HEK293 (cell line): Measurements from ENCODE around the gene PRKAR2B.

Source experiments
- KLF16 ChIP-seq: fragments of 450-650 bp; formaldehyde crosslinking; IDR thresholded peaks from 2 replicates; pipeline ENCODE4 v1.5.1; 2017; ENCODE audit warnings: missing biosample characterization, missing genetic modification characterization
- ZBTB8A ChIP-seq: fragments of 450-650 bp; formaldehyde crosslinking; IDR thresholded peaks from 2 replicates; pipeline ENCODE4 v1.5.1; 2016; ENCODE audit warnings: missing biosample characterization, missing genetic modification characterization
- ZFP3 ChIP-seq: fragments of 450-650 bp; formaldehyde crosslinking; IDR thresholded peaks from 2 replicates; pipeline ENCODE4 v1.5.1; 2016; ENCODE audit warnings: low read depth, missing biosample characterization, missing genetic modification characterization
- ZNF473 ChIP-seq: fragments of 450-650 bp; formaldehyde crosslinking; IDR thresholded peaks from 2 replicates; pipeline ENCODE4 v1.5.1; 2017; ENCODE audit warnings: missing biosample characterization, missing genetic modification characterization
- ZNF624 ChIP-seq: fragments of 450-650 bp; formaldehyde crosslinking; IDR thresholded peaks from 2 replicates; pipeline ENCODE4 v1.5.1; 2017; ENCODE audit warnings: missing biosample characterization, missing genetic modification characterization
- TF ChIP-seq, protein P1 (sequence below): fragments of 450-650 bp; formaldehyde crosslinking; IDR thresholded peaks from 2 replicates; pipeline ENCODE4 v1.5.1; 2016; ENCODE audit warnings: missing biosample characterization, missing genetic modification characterization

DNA sequence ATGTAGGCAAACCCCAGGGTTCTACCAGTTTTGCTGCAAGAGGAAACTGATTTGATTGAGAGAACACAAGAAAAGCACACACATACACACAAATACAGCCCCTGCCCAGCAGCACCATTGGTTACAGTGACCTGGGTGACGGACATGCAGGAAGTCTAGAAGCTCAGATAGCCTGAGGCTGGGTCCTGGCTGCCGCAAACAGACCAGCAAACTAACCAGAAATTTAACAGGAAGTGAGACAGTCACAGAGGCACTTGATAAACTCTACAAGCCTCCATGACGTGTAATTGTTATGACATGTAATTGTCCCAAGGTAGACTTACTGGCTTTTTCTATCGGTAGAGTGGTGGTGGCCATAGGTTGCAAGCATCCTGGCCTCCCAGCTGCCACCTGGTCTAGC is 58.9 kb downstream of the PRKAR2B start:
- TF ChIP-seq ZNF624 (tag by site-specific recombination), result no peak
- no peak for TF ChIP-seq ZFP3 (tag by site-specific recombination)
- no peak for TF ChIP-seq KLF16 (tag by site-specific recombination)
- TF ChIP-seq ZNF473, result no peak
- no peak for TF ChIP-seq ZBTB8A (tag by site-specific recombination)
- TF ChIP-seq, protein P1, sequence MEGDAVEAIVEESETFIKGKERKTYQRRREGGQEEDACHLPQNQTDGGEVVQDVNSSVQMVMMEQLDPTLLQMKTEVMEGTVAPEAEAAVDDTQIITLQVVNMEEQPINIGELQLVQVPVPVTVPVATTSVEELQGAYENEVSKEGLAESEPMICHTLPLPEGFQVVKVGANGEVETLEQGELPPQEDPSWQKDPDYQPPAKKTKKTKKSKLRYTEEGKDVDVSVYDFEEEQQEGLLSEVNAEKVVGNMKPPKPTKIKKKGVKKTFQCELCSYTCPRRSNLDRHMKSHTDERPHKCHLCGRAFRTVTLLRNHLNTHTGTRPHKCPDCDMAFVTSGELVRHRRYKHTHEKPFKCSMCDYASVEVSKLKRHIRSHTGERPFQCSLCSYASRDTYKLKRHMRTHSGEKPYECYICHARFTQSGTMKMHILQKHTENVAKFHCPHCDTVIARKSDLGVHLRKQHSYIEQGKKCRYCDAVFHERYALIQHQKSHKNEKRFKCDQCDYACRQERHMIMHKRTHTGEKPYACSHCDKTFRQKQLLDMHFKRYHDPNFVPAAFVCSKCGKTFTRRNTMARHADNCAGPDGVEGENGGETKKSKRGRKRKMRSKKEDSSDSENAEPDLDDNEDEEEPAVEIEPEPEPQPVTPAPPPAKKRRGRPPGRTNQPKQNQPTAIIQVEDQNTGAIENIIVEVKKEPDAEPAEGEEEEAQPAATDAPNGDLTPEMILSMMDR (tag by site-specific recombination), result no peak
